ENCODE measurements around the gene CYBA. TPM values are rescaled to one million over a fixed set of nuclear protein-coding genes. Genes with fewer than 3 reads are reported as not detected.
A peak's percentile ranks its signal among the peaks of the same experiment; 100 is the strongest.

Gene CYBA
- total and polyA plus RNA-seq, 7 experiments from 2014 or later: 240 to 537 (median 454) TPM

DNA sequence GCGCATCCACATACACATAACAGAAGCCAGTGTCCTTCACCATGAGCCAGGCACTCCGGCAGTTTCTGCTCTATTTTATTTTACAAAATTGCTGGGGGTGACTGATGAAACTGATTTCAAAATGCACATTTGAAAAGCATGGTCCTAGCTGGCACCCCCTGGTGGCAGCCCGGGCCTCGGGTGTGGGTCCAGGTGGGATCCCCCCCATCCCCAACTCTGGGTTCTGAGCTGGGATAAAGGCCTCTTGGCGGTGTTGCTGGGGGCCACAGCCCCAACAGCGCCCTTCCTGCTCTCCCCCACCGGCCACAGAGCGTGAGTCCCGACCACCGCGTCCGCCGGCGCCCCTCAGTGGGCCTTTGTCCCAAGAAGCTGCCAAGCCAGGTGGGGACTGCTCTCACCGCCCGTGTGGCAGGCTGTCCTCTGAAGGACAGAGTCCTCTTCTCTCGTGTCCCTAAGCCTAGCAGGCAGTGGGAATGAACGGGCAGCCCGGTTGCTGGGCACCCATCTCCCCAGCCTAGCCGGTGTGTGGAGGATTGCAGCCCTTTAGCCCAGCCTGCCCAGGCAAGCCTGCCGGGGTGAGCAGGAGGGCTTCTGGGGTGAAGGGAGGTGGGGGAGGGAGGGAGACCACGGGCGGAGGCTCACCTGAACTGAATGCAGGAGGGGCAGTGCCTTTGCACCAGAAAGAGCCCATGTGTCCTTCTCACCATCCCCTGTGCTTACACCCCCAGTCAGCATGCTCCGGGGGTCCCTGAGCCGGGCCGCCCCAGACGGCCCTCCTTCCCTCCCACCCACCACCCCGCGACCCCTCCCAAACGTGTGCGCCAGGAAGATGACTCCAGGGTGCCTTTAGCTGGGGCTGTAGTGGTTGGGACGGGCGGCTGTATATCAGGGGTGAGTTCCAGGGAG lies 34.6 kb upstream of the CYBA start:
- no peaks in the 10 kb centered on the region for H3K27me3 Mint-ChIP-seq
- no peaks in the 10 kb centered on the region for H3K9me3 ChIP-seq (ENCODE audit: control insufficient read depth in 2 of 3, low read length in 3 of 3)
- H3K36me3 Mint-ChIP-seq: peaks cover 0 to 11% (median 0%) of the 10 kb centered on the region in 5 donors
- H3K4me1 Mint-ChIP-seq: peaks cover 22 to 73% (median 54%) of the 10 kb centered on the region in 7 donors
- H3K4me3 Mint-ChIP-seq: peak overlapping the region; percentile 72 to 87 (median 81)
- peak overlapping the region in 7 of 9 donors; percentile 41 to 81 (median 64) for H3K27ac Mint-ChIP-seq
- H3K27me3 ChIP-seq (ENCODE audit: control insufficient read depth in 2 of 2, insufficient read depth in 2 of 2, low read length in 2 of 2): no peaks in the 10 kb centered on the region
- POLR2A ChIA-PET: interaction anchor here (0.6 to 10.2 kb wide), 10 partner anchors 11 to 61 kb away, joined by 3 to 134 read pairs (median 4); partner anchors contain the start of genes CTU2, MVD and RNF166
- peaks cover 23 to 48% of the 10 kb centered on the region in 2 donors for H3K4me1 ChIP-seq (ENCODE audit: control insufficient read depth in 2 of 2, insufficient read depth in 2 of 2, low read length in 2 of 2)
- intact Hi-C loops (cut with micrococcal nuclease): loop anchor here (1.0 to 10.0 kb wide), 9 partner anchors 16 to 233 kb away; partner anchors contain the start of genes CYBA (in 2 of the 2), MVD (in 2 of the 2), ZFPM1 (in 2 of the 2) and CDT1 (in 1 of the 2)
- CTCF ChIA-PET: interaction anchor here (1.1 to 3.7 kb wide), 5 partner anchors 11 to 35 kb away, joined by 3 to 17 read pairs (median 5); no protein-coding TSS in a partner anchor
- peak overlapping the region; percentile 85 for H3K4me3 ChIP-seq (ENCODE audit: low read length)
- peaks cover 0 to 7% (median 6%) of the 10 kb centered on the region in 3 experiments for H3K36me3 ChIP-seq (ENCODE audit: control insufficient read depth in 2 of 3, insufficient read depth in 3 of 3, low read length in 3 of 3)
- peak overlapping the region; percentile 77 for H3K27ac ChIP-seq (ENCODE audit: low read depth, low read length)
- peaks cover 0 to 4% (median 0%) of the 10 kb centered on the region in 11 donors for H3K9me3 Mint-ChIP-seq
- ATAC-seq (peak; percentile 40), DNase-seq (peak in 6 of 9 donors; percentile 47 to 56 (median 52))

DNA sequence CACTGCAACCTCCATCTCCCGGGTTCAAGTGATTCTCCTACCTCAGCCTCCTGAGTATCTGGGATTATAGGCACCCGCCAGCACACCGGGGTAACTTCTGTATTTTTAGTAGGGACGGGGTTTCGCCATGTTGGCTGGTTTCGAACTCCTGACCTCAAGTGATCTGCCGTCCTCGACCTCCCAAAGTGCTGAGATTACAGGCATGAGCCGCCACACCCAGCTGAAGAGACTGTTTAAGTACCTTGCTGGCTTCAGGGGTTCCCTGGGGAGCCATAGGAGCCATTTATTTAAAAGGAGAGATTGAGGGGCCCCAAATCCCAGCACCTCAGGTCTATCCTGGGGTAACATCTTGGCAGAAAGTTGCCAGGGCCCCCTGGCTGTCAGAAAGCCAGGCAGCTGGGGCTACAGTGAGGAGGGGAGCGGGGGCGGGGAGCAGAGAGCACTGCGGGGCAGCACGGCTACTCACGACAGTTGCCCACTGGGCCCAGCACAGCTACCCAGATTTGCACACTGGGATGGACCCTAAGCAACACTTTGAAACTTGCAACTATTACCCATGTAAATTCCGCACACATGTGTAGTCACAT lies 33.8 kb upstream of the CYBA start:
- Mint-ChIP-seq H3K36me3 (peaks cover 0 to 14% (median 0%) of the 10 kb centered on the region in 5 donors), H3K9me3 (peaks cover 0 to 4% (median 0%) of the 10 kb centered on the region in 11 donors), H3K27ac (peak overlapping the region in 7 of 9 donors; percentile 47 to 86 (median 67)), H3K4me1 (peaks cover 22 to 67% (median 48%) of the 10 kb centered on the region in 7 donors), H3K4me3 (peak overlapping the region; percentile 72 to 87 (median 81)), H3K27me3 (no peaks in the 10 kb centered on the region)
- peak overlapping the region; percentile 77 for H3K27ac ChIP-seq (ENCODE audit: low read depth, low read length)
- peaks cover 23 to 48% of the 10 kb centered on the region in 2 donors for H3K4me1 ChIP-seq (ENCODE audit: control insufficient read depth in 2 of 2, insufficient read depth in 2 of 2, low read length in 2 of 2)
- ATAC-seq (no peak), DNase-seq (no peak)
- H3K36me3 ChIP-seq (ENCODE audit: control insufficient read depth in 2 of 3, insufficient read depth in 3 of 3, low read length in 3 of 3): peaks cover 0 to 12% (median 6%) of the 10 kb centered on the region in 3 experiments
- intact Hi-C loops (cut with micrococcal nuclease): loop anchor here (1.0 to 10.0 kb wide), 5 partner anchors 50 to 230 kb away; partner anchors contain the start of genes CDT1 (in 1 of the 2), PIEZO1 (in 1 of the 2), ZC3H18 (in 1 of the 2) and ZFPM1 (in 1 of the 2)
- ChIA-PET POLR2A (interaction anchor here (0.8 to 10.2 kb wide), 9 partner anchors 11 to 61 kb away, joined by 3 to 134 read pairs (median 4); partner anchors contain the start of genes CTU2, MVD and RNF166), CTCF (interaction anchor here (1.1 to 3.7 kb wide), 5 partner anchors 12 to 35 kb away, joined by 3 to 17 read pairs (median 5); no protein-coding TSS in a partner anchor)
- H3K27me3 ChIP-seq (ENCODE audit: control insufficient read depth in 2 of 2, insufficient read depth in 2 of 2, low read length in 2 of 2): no peaks in the 10 kb centered on the region
- H3K9me3 ChIP-seq (ENCODE audit: control insufficient read depth in 2 of 3, low read length in 3 of 3): no peaks in the 10 kb centered on the region
- H3K4me3 ChIP-seq (ENCODE audit: low read length): peak overlapping the region; percentile 85

DNA sequence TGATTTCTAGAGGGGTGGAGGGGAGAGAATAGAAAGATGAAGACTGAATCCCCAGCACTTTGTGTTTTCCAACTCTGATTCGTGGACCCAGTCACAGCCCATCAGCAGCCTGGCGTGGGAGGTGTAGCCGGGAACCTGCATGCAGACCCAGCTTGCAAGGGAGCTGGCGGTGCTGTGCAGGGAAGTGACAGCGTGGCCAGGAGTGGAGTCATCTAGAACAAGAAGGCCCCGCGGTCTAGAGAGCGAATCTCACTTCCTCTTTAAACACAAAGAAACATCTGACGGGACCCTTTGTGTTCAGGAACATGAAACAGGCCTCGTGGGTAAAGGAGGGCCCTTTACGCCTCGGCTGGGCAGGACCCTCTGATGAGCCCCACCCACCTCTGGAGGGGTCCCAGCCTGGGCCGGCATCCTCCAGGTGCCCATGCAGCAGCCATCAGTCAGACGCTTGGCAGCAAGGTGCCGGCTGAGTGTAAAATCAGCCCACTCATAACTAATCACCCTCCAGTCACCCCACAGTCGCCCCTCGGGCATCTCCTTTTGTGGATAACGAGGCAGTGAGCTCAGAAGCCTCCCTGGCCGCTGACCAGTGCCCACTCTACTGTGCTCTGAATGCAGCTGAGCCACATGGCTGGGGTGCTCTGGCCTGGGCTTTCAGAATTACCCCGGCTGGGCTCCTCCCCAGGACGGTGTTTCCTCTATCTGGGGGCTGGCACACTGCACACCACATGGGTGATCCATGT lies 31.0 kb upstream of the CYBA start:
- Mint-ChIP-seq H3K4me3 (peak overlapping the region; percentile 66 to 86 (median 82)), H3K27me3 (no peaks in the 10 kb centered on the region), H3K27ac (peak overlapping the region; percentile 87 to 95 (median 94)), H3K4me1 (peaks cover 22 to 47% (median 32%) of the 10 kb centered on the region in 7 donors), H3K36me3 (peaks cover 0 to 14% (median 0%) of the 10 kb centered on the region in 5 donors), H3K9me3 (no peaks in the 10 kb centered on the region)
- peaks cover 23 to 41% of the 10 kb centered on the region in 2 donors for H3K4me1 ChIP-seq (ENCODE audit: control insufficient read depth in 2 of 2, insufficient read depth in 2 of 2, low read length in 2 of 2)
- peak in 7 of 9 donors; percentile 51 to 69 (median 62) for DNase-seq
- H3K36me3 ChIP-seq (ENCODE audit: control insufficient read depth in 2 of 3, insufficient read depth in 3 of 3, low read length in 3 of 3): peaks cover 0 to 40% (median 13%) of the 10 kb centered on the region in 3 experiments
- CTCF ChIA-PET: interaction anchor here (1.0 kb wide), 1 partner anchor 20 kb away, joined by 3 read pairs; no protein-coding TSS in a partner anchor
- ATAC-seq: peak; percentile 63
- H3K4me3 ChIP-seq (ENCODE audit: low read length): peak overlapping the region; percentile 35
- no peaks in the 10 kb centered on the region for H3K27me3 ChIP-seq (ENCODE audit: control insufficient read depth in 2 of 2, insufficient read depth in 2 of 2, low read length in 2 of 2)
- no peaks in the 10 kb centered on the region for H3K9me3 ChIP-seq (ENCODE audit: control insufficient read depth in 2 of 3, low read length in 3 of 3)
- POLR2A ChIA-PET: interaction anchor here (0.5 to 4.1 kb wide), 11 partner anchors 10 to 219 kb away, joined by 3 to 47 read pairs (median 3); partner anchors contain the start of genes CTU2, RNF166 and ZC3H18
- H3K27ac ChIP-seq (ENCODE audit: low read depth, low read length): peak overlapping the region; percentile 67
- intact Hi-C loops (cut with micrococcal nuclease): loop anchor here (1.0 to 10.0 kb wide), 4 partner anchors 19 to 227 kb away; partner anchors contain the start of genes MVD (in 2 of the 2), CYBA (in 1 of the 2) and ZFPM1 (in 1 of the 2)

DNA sequence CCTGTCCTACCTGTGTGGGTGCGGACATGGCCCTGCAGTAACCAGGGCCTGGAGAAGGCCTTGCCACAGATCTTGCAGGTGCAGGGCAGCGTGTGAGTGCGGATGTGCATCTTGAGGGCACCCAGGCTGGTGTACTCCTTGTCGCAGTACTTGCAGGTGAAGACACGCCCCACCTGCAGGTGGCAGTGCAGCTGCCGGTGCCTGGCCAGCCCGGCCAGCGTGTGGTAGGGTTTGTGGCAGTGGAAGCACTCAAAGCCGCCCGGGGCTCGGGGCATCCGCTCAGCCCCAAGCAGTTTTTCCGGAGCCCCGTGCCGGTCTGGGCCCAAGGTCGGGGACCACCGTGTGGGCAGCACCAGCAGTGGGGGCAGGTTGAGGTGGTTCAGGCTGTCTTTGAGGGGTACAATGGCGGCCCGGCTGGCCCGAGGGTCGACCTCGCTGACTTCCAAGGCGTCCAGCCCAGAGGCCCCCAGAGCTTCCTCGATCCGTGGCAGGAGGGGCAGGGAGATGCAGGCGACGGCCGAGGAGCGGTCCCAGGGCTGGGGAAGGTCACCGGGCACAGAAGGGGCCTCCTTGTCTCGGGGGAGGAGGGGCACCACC lies 30.3 kb upstream of the CYBA start:
- peaks cover 23 to 38% of the 10 kb centered on the region in 2 donors for H3K4me1 ChIP-seq (ENCODE audit: control insufficient read depth in 2 of 2, insufficient read depth in 2 of 2, low read length in 2 of 2)

DNA sequence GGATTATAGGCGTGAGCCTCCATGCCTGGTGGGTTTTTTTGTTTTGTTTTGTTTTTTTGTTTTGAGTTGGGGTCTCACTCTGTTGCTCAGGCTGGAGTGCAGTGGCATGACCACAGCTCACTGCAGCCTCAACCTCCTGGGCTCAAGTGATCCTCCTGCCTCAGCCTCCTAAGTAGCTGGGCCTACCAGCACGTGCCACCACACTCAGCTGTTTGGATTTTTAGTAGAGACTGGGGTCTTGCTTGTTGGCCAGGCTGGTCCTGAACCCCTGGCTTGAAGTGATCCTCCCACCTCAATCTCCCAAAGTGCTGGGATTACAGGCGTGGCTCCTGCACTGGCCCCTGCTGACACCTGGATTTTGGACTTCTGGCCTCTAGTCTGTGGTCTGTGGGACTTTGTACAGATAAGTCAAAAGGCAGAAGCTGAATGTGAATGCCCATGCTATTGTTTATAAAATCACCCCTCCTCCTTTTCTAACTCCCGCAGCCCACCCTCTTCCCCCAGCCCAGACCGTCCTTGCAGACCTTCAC lies 29.8 kb upstream of the CYBA start:
- H3K4me3 Mint-ChIP-seq: peak overlapping the region in 6 of 10 donors; percentile 74 to 86 (median 82)
- DNase-seq (no peak), ATAC-seq (no peak)
- peaks cover 0 to 14% (median 0%) of the 10 kb centered on the region in 5 donors for H3K36me3 Mint-ChIP-seq
- H3K27ac Mint-ChIP-seq: peak overlapping the region in 7 of 9 donors; percentile 42 to 94 (median 89)
- H3K4me3 ChIP-seq (ENCODE audit: low read length): no peak overlapping the region
- ChIA-PET CTCF (interaction anchor here (0.5 to 1.0 kb wide), 4 partner anchors 11 to 560 kb away, joined by 3 to 4 read pairs (median 3); no protein-coding TSS in a partner anchor), POLR2A (interaction anchor here (0.7 to 4.1 kb wide), 6 partner anchors 9 to 110 kb away, joined by 5 to 47 read pairs (median 6); partner anchors contain the start of genes CTU2 and RNF166)
- H3K27me3 Mint-ChIP-seq: no peaks in the 10 kb centered on the region
- peaks cover 22 to 47% (median 32%) of the 10 kb centered on the region in 7 donors for H3K4me1 Mint-ChIP-seq
- H3K27me3 ChIP-seq (ENCODE audit: control insufficient read depth in 2 of 2, insufficient read depth in 2 of 2, low read length in 2 of 2): no peaks in the 10 kb centered on the region
- H3K27ac ChIP-seq (ENCODE audit: low read depth, low read length): peak overlapping the region; percentile 4
- H3K4me1 ChIP-seq (ENCODE audit: control insufficient read depth in 2 of 2, insufficient read depth in 2 of 2, low read length in 2 of 2): peaks cover 23 to 38% of the 10 kb centered on the region in 2 donors
- no peaks in the 10 kb centered on the region for H3K9me3 ChIP-seq (ENCODE audit: control insufficient read depth in 2 of 3, low read length in 3 of 3)
- intact Hi-C loops (cut with micrococcal nuclease): loop anchor here (1.0 to 10.0 kb wide), 4 partner anchors 17 to 226 kb away; partner anchors contain the start of genes CYBA (in 1 of the 2), MVD (in 1 of the 2) and ZFPM1 (in 1 of the 2)
- H3K36me3 ChIP-seq (ENCODE audit: control insufficient read depth in 2 of 3, insufficient read depth in 3 of 3, low read length in 3 of 3): peaks cover 0 to 52% (median 13%) of the 10 kb centered on the region in 3 experiments
- H3K9me3 Mint-ChIP-seq: no peaks in the 10 kb centered on the region

More for the DNA sequence above, 30.3 kb upstream of the CYBA start:
- ChIA-PET POLR2A (interaction anchor here (0.7 to 4.1 kb wide), 9 partner anchors 9 to 31 kb away, joined by 3 to 47 read pairs (median 4); partner anchors contain the start of genes CTU2 and RNF166), CTCF (interaction anchor here (0.5 to 1.0 kb wide), 3 partner anchors 15 to 559 kb away, joined by 3 to 4 read pairs (median 3); no protein-coding TSS in a partner anchor)
- intact Hi-C loops (cut with micrococcal nuclease): loop anchor here (1.0 to 10.0 kb wide), 4 partner anchors 18 to 226 kb away; partner anchors contain the start of genes CYBA (in 1 of the 2), MVD (in 1 of the 2) and ZFPM1 (in 1 of the 2)
- Histone ChIP-seq H3K27me3 (ENCODE audit: control insufficient read depth in 2 of 2, insufficient read depth in 2 of 2, low read length in 2 of 2) (no peaks in the 10 kb centered on the region), H3K9me3 (ENCODE audit: control insufficient read depth in 2 of 3, low read length in 3 of 3) (no peaks in the 10 kb centered on the region), H3K4me3 (ENCODE audit: low read length) (peak overlapping the region; percentile 35), H3K36me3 (ENCODE audit: control insufficient read depth in 2 of 3, insufficient read depth in 3 of 3, low read length in 3 of 3) (peaks cover 0 to 47% (median 13%) of the 10 kb centered on the region in 3 experiments), H3K27ac (ENCODE audit: low read depth, low read length) (peak overlapping the region; percentile 67)
- DNase-seq (peak in 4 of 9 donors; percentile 41 to 58 (median 52)), ATAC-seq (peak; percentile 44)
- Mint-ChIP-seq H3K4me3 (peak overlapping the region; percentile 66 to 86 (median 82)), H3K27me3 (no peaks in the 10 kb centered on the region), H3K4me1 (peaks cover 22 to 47% (median 32%) of the 10 kb centered on the region in 7 donors), H3K36me3 (peaks cover 0 to 14% (median 0%) of the 10 kb centered on the region in 5 donors), H3K27ac (peak overlapping the region; percentile 87 to 95 (median 94)), H3K9me3 (no peaks in the 10 kb centered on the region)

Measured in naive thymus-derived CD4-positive, alpha-beta T cell (primary cell).